H9 (cell line): Measurements from ENCODE around the gene GGA3. TPM values are rescaled to one million over a fixed set of nuclear protein-coding genes. Genes with fewer than 3 reads are reported as not detected.

Experiments
- DNase-seq: peaks from one replicate; pipeline ENCODE4 v3.0.0-alpha.2; 2017
- H2AFZ ChIP-seq: one replicate; pipeline ENCODE4 v1.6.1; 2013; ENCODE audit warnings: mild to moderate bottlenecking, low read length, control low read depth, moderate library complexity
- H2AK5ac ChIP-seq: 2 replicates; pipeline ENCODE4 v1.6.1; 2013; ENCODE audit warnings: low read length, control low read depth, mixed read lengths; ENCODE audit not compliant: insufficient read length
- H2BK120ac ChIP-seq: one replicate; pipeline ENCODE4 v1.6.1; 2013; ENCODE audit warnings: low read depth, mild to moderate bottlenecking, low read length, control low read depth, inconsistent platforms; ENCODE audit not compliant: poor library complexity, severe bottlenecking
- H2BK12ac ChIP-seq: 2 replicates; pipeline ENCODE4 v1.6.1; 2013; ENCODE audit warnings: low read length, control low read depth, mixed read lengths, low read depth; ENCODE audit not compliant: insufficient read length
- H2BK15ac ChIP-seq: 2 replicates; pipeline ENCODE4 v1.6.1; 2013; ENCODE audit warnings: low read depth, low read length, control low read depth
- H2BK20ac ChIP-seq: one replicate; pipeline ENCODE4 v1.6.1; 2013; ENCODE audit warnings: low read depth, mild to moderate bottlenecking, low read length, control low read depth, inconsistent platforms; ENCODE audit not compliant: poor library complexity, severe bottlenecking
- H2BK5ac ChIP-seq: 2 replicates; pipeline ENCODE4 v1.6.1; 2013; ENCODE audit warnings: low read length, control low read depth, mixed read lengths; ENCODE audit not compliant: insufficient read length
- H3K14ac ChIP-seq: 2 replicates; pipeline ENCODE4 v1.6.1; 2013; ENCODE audit warnings: low read length, control low read depth; ENCODE audit not compliant: insufficient read depth
- H3K18ac ChIP-seq: 2 replicates; pipeline ENCODE4 v1.6.1; 2013; ENCODE audit warnings: low read depth, mild to moderate bottlenecking, mixed read lengths, low read length, control low read depth; ENCODE audit not compliant: insufficient read length
- H3K23ac ChIP-seq: 2 replicates; pipeline ENCODE4 v1.6.1; 2013; ENCODE audit warnings: low read length, control low read depth, mixed read lengths, low read depth; ENCODE audit not compliant: insufficient read length
- H3K23me2 ChIP-seq: 2 replicates; pipeline ENCODE4 v1.6.1; 2013; ENCODE audit warnings: low read depth, mild to moderate bottlenecking, mixed read lengths, low read length, control low read depth; ENCODE audit not compliant: insufficient read length, poor library complexity, severe bottlenecking
- H3K27ac ChIP-seq: 2 replicates; pipeline ENCODE4 v1.5.1; 2013; ENCODE audit warnings: low read length, control low read depth, mixed read lengths, low read depth; ENCODE audit not compliant: insufficient read length
- H3K27me3 ChIP-seq: 2 replicates; pipeline ENCODE4 v1.6.1; 2013; ENCODE audit warnings: low read length, control low read depth, inconsistent platforms; ENCODE audit not compliant: insufficient read depth
- H3K4ac ChIP-seq: 2 replicates; pipeline ENCODE4 v1.6.1; 2013; ENCODE audit warnings: low read depth, mild to moderate bottlenecking, control low read depth, inconsistent platforms, low read length, moderate library complexity
- H3K4me1 ChIP-seq: 2 replicates; pipeline ENCODE4 v1.6.1; 2013; ENCODE audit warnings: low read length, control low read depth, inconsistent platforms; ENCODE audit not compliant: insufficient read depth
- H3K4me2 ChIP-seq: 2 replicates; pipeline ENCODE4 v1.6.1; 2013; ENCODE audit warnings: low read length, control low read depth, mixed read lengths; ENCODE audit not compliant: insufficient read length, insufficient read depth
- H3K56ac ChIP-seq: 2 replicates; pipeline ENCODE4 v1.6.1; 2013; ENCODE audit warnings: low read depth, mild to moderate bottlenecking, mixed read lengths, low read length, control low read depth; ENCODE audit not compliant: insufficient read length
- H3K79me1 ChIP-seq: 2 replicates; pipeline ENCODE4 v1.6.1; 2013; ENCODE audit warnings: low read depth, mild to moderate bottlenecking, moderate library complexity, low read length, control low read depth, inconsistent platforms; ENCODE audit not compliant: insufficient read depth, poor library complexity, severe bottlenecking
- H3K79me2 ChIP-seq: 2 replicates; pipeline ENCODE4 v1.6.1; 2013; ENCODE audit warnings: low read length, control low read depth, inconsistent platforms; ENCODE audit not compliant: insufficient read depth
- H3K9ac ChIP-seq: 2 replicates; pipeline ENCODE4 v1.6.1; 2013; ENCODE audit warnings: low read length, control low read depth, mixed read lengths; ENCODE audit not compliant: insufficient read length; ENCODE audit errors: extremely low read depth
- H3K9me3 ChIP-seq: one replicate; pipeline ENCODE4 v1.6.1; 2013; ENCODE audit warnings: low read depth, low read length, inconsistent platforms; ENCODE audit not compliant: control insufficient read depth
- H3T11ph ChIP-seq: one replicate; pipeline ENCODE4 v1.6.1; 2013; ENCODE audit warnings: mild to moderate bottlenecking, low read length, control low read depth, inconsistent platforms
- H4K20me1 ChIP-seq: one replicate; pipeline ENCODE4 v1.6.1; 2013; ENCODE audit not compliant: control insufficient read depth, insufficient read length, insufficient read depth
- H4K5ac ChIP-seq: 2 replicates; pipeline ENCODE4 v1.6.1; 2013; ENCODE audit warnings: low read depth, mild to moderate bottlenecking, mixed read lengths, low read length, control low read depth; ENCODE audit not compliant: insufficient read length
- H4K8ac ChIP-seq: replicated peaks from 2 replicates; pipeline ENCODE4 v1.6.1; 2013; ENCODE audit warnings: low read length, control low read depth, mixed read lengths, low read depth; ENCODE audit not compliant: insufficient read length
- H4K91ac ChIP-seq: 2 replicates; pipeline ENCODE4 v1.6.1; 2013; ENCODE audit warnings: low read depth, mild to moderate bottlenecking, moderate library complexity, mixed read lengths, low read length, control low read depth; ENCODE audit not compliant: insufficient read length
- H3K27ac Mint-ChIP-seq, 3 experiments: 2 replicates in 2 of 3; 3 replicates in 1 of 3; pipeline ENCODE4 v1.8.0; 2020 to 2021; ENCODE audit warnings: mixed read lengths in 3 of 3, mild to moderate bottlenecking in 1 of 3, moderate library complexity in 1 of 3
- H3K27me3 Mint-ChIP-seq: 2 replicates; pipeline ENCODE4 v1.8.0; 2021; ENCODE audit warnings: low read depth, mild to moderate bottlenecking, moderate library complexity, mixed read lengths
- H3K36me3 Mint-ChIP-seq, 3 experiments: 2 replicates in 2 of 3; 3 replicates in 1 of 3; pipeline ENCODE4 v1.8.0; 2020 to 2021; ENCODE audit warnings: low read depth in 3 of 3, mixed read lengths in 3 of 3; ENCODE audit not compliant: insufficient read depth in 1 of 3
- H3K4me1 Mint-ChIP-seq, 2 experiments: 2 replicates each; pipeline ENCODE4 v1.8.0; 2020; ENCODE audit warnings: mixed read lengths in 2 of 2
- H3K4me3 Mint-ChIP-seq, 2 experiments: 2 replicates in 1 of 2; 3 replicates in 1 of 2; pipeline ENCODE4 v1.8.0; 2020 to 2021; ENCODE audit warnings: mild to moderate bottlenecking in 2 of 2, mixed read lengths in 2 of 2, moderate library complexity in 1 of 2
- H3K9me3 Mint-ChIP-seq, 2 experiments: 2 replicates in 1 of 2; 3 replicates in 1 of 2; pipeline ENCODE4 v1.8.0; 2020; ENCODE audit warnings: mild to moderate bottlenecking in 2 of 2, mixed read lengths in 2 of 2, moderate library complexity in 1 of 2
- WGBS: extraction: QIAGEN DNeasy Blood & Tissue Kit; methylation state at CpG from one replicate; pipeline ENCODE4 v1.1.7; 2013; ENCODE audit warnings: missing lambda C conversion rate, low lambda C conversion rate, mixed read lengths; ENCODE audit not compliant: insufficient read length; ENCODE audit errors: extremely low coverage; 5-methylcytosine and 5-hydroxymethylcytosine counted together
- total RNA-seq: library from RNA; stranded (reverse); gene quantifications from 2 replicates; pipeline ENCODE4 v1.2.1, GENCODE V29; 2021
- TF ChIP-seq, protein P1 (sequence below): fragments of 200-600 bp; sonication (generic); conservative IDR thresholded peaks from 3 replicates; pipeline ENCODE4 v1.8.0; 2021; ENCODE audit warnings: antibody characterized with exemption, mild to moderate bottlenecking

GGA3 gene
- total RNA-seq, 1 experiment from 2014 or later = 50.3 TPM

GRCh38 chr17:75227729-75228128, 33.7 kb downstream of the GGA3 start:
- no peak overlapping the region for H3K56ac ChIP-seq
- H3K27me3 Mint-ChIP-seq = no peaks in the 10 kb centered on the region
- H2BK12ac ChIP-seq = no peak overlapping the region
- H3K4ac ChIP-seq = no peak overlapping the region
- H3K36me3 Mint-ChIP-seq = peaks cover 42 to 90% (median 85%) of the 10 kb centered on the region in 3 experiments
- H3K9me3 Mint-ChIP-seq = no peaks in the 10 kb centered on the region
- no peak overlapping the region for H2AK5ac ChIP-seq
- H3K18ac ChIP-seq = no peak overlapping the region
- H3K14ac ChIP-seq = no peak overlapping the region
- H3K4me3 Mint-ChIP-seq = no peak overlapping the region
- H3K9me3 ChIP-seq = no peaks in the 10 kb centered on the region
- H4K5ac ChIP-seq = no peak overlapping the region
- H3K27ac ChIP-seq = no peak overlapping the region
- H2BK20ac ChIP-seq = no peak overlapping the region
- H2BK120ac ChIP-seq = no peak overlapping the region
- H3K27ac Mint-ChIP-seq = no peak overlapping the region
- no peak overlapping the region for H3T11ph ChIP-seq
- no peak overlapping the region for H3K9ac ChIP-seq
- H2BK5ac ChIP-seq = no peak overlapping the region
- no peak for DNase-seq
- no peaks in the 10 kb centered on the region for H3K4me1 ChIP-seq
- no peaks in the 10 kb centered on the region for H3K23me2 ChIP-seq
- no peaks in the 10 kb centered on the region for H3K4me1 Mint-ChIP-seq
- no peaks in the 10 kb centered on the region for H3K79me2 ChIP-seq
- no peak overlapping the region for H2BK15ac ChIP-seq
- no peak overlapping the region for H3K23ac ChIP-seq
- no peak overlapping the region for H4K91ac ChIP-seq
- H3K4me2 ChIP-seq = no peak overlapping the region
- H3K27me3 ChIP-seq = no peaks in the 10 kb centered on the region
- TF ChIP-seq, protein P1, sequence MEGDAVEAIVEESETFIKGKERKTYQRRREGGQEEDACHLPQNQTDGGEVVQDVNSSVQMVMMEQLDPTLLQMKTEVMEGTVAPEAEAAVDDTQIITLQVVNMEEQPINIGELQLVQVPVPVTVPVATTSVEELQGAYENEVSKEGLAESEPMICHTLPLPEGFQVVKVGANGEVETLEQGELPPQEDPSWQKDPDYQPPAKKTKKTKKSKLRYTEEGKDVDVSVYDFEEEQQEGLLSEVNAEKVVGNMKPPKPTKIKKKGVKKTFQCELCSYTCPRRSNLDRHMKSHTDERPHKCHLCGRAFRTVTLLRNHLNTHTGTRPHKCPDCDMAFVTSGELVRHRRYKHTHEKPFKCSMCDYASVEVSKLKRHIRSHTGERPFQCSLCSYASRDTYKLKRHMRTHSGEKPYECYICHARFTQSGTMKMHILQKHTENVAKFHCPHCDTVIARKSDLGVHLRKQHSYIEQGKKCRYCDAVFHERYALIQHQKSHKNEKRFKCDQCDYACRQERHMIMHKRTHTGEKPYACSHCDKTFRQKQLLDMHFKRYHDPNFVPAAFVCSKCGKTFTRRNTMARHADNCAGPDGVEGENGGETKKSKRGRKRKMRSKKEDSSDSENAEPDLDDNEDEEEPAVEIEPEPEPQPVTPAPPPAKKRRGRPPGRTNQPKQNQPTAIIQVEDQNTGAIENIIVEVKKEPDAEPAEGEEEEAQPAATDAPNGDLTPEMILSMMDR = no peak
- H3K79me1 ChIP-seq = no peaks in the 10 kb centered on the region
- no peak overlapping the region for H2AFZ ChIP-seq
- H4K8ac ChIP-seq = no peak overlapping the region
- H4K20me1 ChIP-seq = no peaks in the 10 kb centered on the region
- WGBS = no CpG with 5 or more reads among the region's 5 CpGs
